ENCODE measurements around the gene RNF111.

The RNF111 gene

GRCh38 chr15:59060348-59060747, 72.9 kb downstream of the RNF111 start:
- H3K9ac ChIP-seq (ENCODE audit: low read depth, low read length, poor library complexity, severe bottlenecking): no peak overlapping the region
- H3F3A ChIP-seq (ENCODE audit: low read depth): no peaks in the 10 kb centered on the region
- peaks cover 86% of the 10 kb centered on the region for H3K36me3 ChIP-seq (ENCODE audit: insufficient read depth, low read length)

DNA sequence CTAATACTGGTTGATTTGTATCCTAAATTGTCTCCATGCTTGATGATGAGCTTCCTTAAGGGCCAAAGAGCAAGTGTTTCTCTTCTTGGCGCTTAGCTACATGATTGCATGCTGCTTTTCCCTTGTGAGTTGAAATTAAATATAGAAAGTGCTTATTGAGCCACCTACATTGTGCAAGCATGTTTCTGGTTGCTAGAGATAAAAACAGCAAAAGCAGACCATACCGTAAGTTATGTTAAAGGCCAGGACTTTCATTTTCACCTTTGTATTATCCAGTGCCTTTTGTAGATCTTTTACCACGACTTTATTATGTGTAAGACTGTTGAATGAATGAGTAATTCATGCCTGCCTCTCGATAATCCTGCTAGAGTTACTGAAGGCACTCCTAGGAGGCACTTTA, 75.6 kb downstream of the RNF111 start:
- no peaks in the 10 kb centered on the region for H3K9me3 ChIP-seq (ENCODE audit: insufficient read depth, low read depth, low read length)
- no peaks in the 10 kb centered on the region for H4K20me1 ChIP-seq (ENCODE audit: insufficient read depth, low read length, poor library complexity, severe bottlenecking)
- peaks cover 87% of the 10 kb centered on the region; the same call in 1 of the 2 replicates for H3K36me3 ChIP-seq (ENCODE audit: insufficient read depth, low read length)
- no peaks in the 10 kb centered on the region for H3K9me2 ChIP-seq (replicated peaks; ENCODE audit: low read depth, low read length)
- no peak overlapping the region for H3K9ac ChIP-seq (ENCODE audit: low read depth, low read length, poor library complexity, severe bottlenecking)
- no peaks in the 10 kb centered on the region for H3K79me2 ChIP-seq (ENCODE audit: insufficient read depth, low read length)
- H3K4me3 ChIP-seq (ENCODE audit: low read length, poor library complexity, severe bottlenecking): no peak overlapping the region
- H3K4me2 ChIP-seq (ENCODE audit: low read depth, low read length, poor library complexity, severe bottlenecking): no peak overlapping the region
- no peaks in the 10 kb centered on the region for H3F3A ChIP-seq (ENCODE audit: low read depth)
- no peak for TF ChIP-seq CTCF (conservative IDR thresholded peaks at IDR 0.05; ENCODE audit: low read length)
- TF ChIP-seq EZH2phosphoT487 (IDR thresholded peaks at IDR 0.05; ENCODE audit: borderline replicate concordance): no peak
- no peaks in the 10 kb centered on the region for H3K4me1 ChIP-seq (ENCODE audit: insufficient read depth, low read length, poor library complexity, severe bottlenecking)
- no peak overlapping the region for H2AFZ ChIP-seq (ENCODE audit: low read length)
- no peaks in the 10 kb centered on the region for H3K27me3 ChIP-seq (ENCODE audit: insufficient read depth, low read length, poor library complexity, severe bottlenecking)

More at GRCh38 chr15:59060348-59060747, 72.9 kb downstream of the RNF111 start:
- Histone ChIP-seq H4K20me1 (ENCODE audit: insufficient read depth, low read length, poor library complexity, severe bottlenecking) (no peaks in the 10 kb centered on the region), H3K27me3 (ENCODE audit: insufficient read depth, low read length, poor library complexity, severe bottlenecking) (no peaks in the 10 kb centered on the region), H3K79me2 (ENCODE audit: insufficient read depth, low read length) (no peaks in the 10 kb centered on the region), H2AFZ (ENCODE audit: low read length) (no peak overlapping the region), H3K4me1 (ENCODE audit: insufficient read depth, low read length, poor library complexity, severe bottlenecking) (no peaks in the 10 kb centered on the region), H3K9me3 (ENCODE audit: insufficient read depth, low read depth, low read length) (no peaks in the 10 kb centered on the region), H3K4me2 (ENCODE audit: low read depth, low read length, poor library complexity, severe bottlenecking) (no peak overlapping the region), H3K9me2 (replicated peaks; ENCODE audit: low read depth, low read length) (no peaks in the 10 kb centered on the region), H3K4me3 (ENCODE audit: low read length, poor library complexity, severe bottlenecking) (no peak overlapping the region)
- no peak for TF ChIP-seq EZH2phosphoT487 (IDR thresholded peaks at IDR 0.05; ENCODE audit: borderline replicate concordance)
- TF ChIP-seq CTCF (conservative IDR thresholded peaks at IDR 0.05; ENCODE audit: low read length): no peak

DNA sequence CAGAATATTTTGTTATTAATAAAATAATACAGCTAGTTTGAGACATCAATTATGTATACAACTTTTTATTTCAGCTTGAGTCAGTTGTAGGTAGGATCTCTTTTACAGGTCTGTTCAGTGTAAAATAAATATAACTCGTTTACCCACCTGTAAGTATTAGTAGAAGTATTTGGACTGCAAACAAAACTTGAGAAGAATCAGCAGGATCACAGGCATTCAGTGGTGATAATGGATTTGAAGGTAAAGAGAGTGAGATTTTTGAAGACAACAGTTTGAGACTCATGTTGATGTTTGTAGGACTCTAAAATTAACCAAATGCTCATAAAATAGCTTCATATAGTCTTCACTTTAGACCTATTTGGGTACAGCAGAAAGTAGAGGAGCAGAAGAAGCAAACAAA, 82.0 kb downstream of the RNF111 start:
- Histone ChIP-seq H3K4me1 (ENCODE audit: insufficient read depth, low read length, poor library complexity, severe bottlenecking) (no peaks in the 10 kb centered on the region), H4K20me1 (ENCODE audit: insufficient read depth, low read length, poor library complexity, severe bottlenecking) (no peaks in the 10 kb centered on the region), H3F3A (ENCODE audit: low read depth) (no peaks in the 10 kb centered on the region), H3K9me2 (replicated peaks; ENCODE audit: low read depth, low read length) (no peaks in the 10 kb centered on the region), H3K4me2 (ENCODE audit: low read depth, low read length, poor library complexity, severe bottlenecking) (no peak overlapping the region), H3K9ac (ENCODE audit: low read depth, low read length, poor library complexity, severe bottlenecking) (no peak overlapping the region), H3K79me2 (ENCODE audit: insufficient read depth, low read length) (no peaks in the 10 kb centered on the region), H2AFZ (ENCODE audit: low read length) (no peak overlapping the region), H3K9me3 (ENCODE audit: insufficient read depth, low read depth, low read length) (peaks cover 8% of the 10 kb centered on the region; the same call in 1 of the 2 replicates), H3K4me3 (ENCODE audit: low read length, poor library complexity, severe bottlenecking) (no peak overlapping the region), H3K27me3 (ENCODE audit: insufficient read depth, low read length, poor library complexity, severe bottlenecking) (no peaks in the 10 kb centered on the region), H3K36me3 (ENCODE audit: insufficient read depth, low read length) (peaks cover 66% of the 10 kb centered on the region)
- TF ChIP-seq CTCF (conservative IDR thresholded peaks at IDR 0.05; ENCODE audit: low read length): no peak
- no peak for TF ChIP-seq EZH2phosphoT487 (IDR thresholded peaks at IDR 0.05; ENCODE audit: borderline replicate concordance)

Data from Loucy (cell line).